Stimulated activated naive CD4-positive, alpha-beta T cell (primary cell): ENCODE results near the gene CDC37.
"Not testable (repeated sequence)": the region's sequence is repeated elsewhere in the genome, so short reads cannot be mapped to it uniquely, and the experiment has no call there.

Experiments
- DNase-seq, 6 experiments: peaks; one replicate each; lab custom pipeline; 2025; lab: John Stamatoyannopoulos, UW

The CDC37 gene

DNA sequence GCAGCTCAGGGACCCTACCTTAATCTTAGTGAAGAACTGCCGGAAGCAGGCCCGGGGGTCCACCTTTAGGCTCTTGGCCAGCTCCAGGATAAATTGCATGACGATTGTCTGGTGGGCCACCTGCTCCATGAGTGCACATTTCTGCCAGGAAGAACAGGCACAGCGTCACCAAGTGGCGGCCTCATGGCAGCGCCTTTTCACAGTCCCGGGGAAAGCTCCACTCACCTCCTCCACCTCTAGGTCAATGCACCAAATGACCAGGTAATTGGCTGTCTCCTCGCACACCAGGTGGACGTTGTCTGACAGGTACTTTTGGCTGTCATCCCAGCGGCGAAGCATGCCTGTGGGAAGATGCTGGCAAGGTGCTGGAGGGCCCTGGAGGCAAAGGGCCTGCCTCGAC lies 8.3 kb downstream of the CDC37 start:
- DNase-seq = no peak

DNA sequence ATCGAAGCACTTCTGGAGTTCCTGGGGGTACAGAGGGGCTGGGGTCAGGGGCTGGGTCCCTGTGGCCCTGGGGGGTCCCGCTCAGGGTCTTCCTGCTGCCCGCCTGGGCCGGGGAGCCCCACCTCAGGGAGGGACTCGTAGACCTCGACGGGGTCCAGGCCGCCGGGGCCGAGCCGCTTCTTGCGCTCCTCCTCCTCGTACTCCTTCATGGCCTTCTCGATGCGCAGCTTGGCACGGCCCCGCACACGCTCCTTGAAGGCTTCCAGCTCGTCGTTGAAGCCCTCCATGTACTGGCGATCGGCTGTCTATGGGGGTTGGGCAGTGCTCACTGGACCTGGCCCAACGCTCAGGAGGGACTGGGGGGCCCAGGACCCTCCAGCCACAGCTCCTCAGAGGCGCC lies 10.2 kb downstream of the CDC37 start:
- DNase-seq = no peak

DNA sequence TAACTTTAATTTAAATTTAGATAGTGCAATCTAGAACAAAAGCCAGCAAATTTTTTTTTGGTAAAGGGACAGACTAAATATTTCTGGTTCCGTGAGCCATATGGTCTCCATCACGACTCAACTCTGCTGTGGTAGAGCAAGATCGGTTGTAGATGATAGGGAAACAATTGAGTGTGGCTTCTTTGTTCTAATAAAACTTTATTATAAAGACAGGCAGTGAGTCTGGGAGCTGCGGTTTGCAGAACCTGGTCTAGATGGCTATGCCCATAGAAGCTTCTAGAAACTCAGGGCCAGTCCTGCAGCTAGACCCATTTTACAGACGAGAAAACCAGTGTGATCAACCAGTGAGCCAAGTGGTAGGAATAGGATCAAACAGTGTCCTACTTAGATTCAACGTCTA lies 11.2 kb downstream of the CDC37 start:
- no peak for DNase-seq

DNA sequence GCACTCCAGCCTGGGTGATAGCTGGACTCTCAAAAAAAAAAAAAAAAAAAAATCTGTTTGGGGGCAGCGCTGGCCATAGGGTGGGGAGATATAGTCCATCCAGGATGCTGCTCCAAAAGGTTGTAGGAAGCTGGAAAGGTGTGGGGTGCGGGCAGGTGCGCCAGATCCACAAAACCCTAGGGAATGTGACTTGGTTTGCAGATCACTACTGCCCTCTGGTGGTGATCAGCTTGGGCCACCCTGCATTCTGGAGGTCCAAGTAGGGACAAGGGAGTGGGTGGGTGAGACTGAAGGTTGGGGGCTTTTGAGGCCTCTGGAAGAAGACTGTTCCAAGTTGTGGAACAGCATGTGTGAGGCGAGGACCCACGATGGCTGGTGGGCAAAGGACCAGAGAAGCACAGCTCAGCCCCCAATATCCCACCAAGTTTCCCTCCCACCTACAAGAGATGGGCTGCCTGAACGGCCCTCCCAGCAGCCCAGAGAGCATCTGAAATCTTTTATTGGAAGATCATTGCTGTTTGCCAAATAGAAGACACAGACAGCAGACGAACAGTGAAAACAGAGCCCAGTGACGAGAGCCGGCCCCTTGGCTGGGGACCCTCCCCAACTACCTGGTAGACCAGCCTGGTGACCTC lies 12.6 kb downstream of the CDC37 start:
- peak; percentile 5 to 64 (median 42) for DNase-seq

DNA sequence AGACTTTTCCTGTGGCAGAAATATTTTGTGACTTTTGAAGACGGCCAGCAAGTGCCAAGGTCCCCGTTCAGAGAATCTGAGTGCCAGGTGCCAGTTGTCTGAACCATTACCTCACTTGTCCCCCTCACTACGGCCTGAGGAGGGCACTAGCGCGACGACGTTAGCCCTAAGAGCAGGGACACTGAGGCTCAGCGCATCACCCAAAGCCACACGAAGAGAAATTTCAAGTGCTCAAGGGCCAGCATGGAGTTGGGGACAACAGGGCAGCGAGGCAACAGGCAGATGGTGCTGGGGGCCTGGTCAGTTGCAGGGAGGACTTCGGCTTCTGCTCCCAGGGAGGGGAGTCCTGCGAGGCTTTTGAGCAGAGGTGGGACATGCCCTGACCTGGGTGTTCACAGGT lies 13.5 kb downstream of the CDC37 start:
- no peak for DNase-seq

DNA sequence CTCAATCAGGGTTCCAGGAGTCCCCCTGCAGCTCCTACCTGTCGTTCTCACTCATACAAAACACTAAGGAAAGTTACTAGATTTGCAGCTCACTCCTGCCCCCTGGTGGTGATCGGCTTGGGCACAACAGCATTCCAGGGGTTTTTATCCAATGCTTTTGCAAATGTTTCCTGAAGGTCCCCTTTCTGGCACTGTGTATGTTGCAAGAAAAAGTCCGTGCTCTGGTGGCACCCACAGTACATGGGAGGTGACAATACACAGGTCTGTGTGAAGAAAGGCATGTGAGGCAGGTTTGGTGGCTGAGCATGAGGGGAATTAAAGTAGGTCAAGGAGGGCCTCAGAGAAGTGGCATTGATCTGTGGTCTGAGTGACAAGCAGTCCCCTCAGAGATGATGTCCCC lies 14.4 kb downstream of the CDC37 start:
- peak; percentile 57 to 85 (median 80) for DNase-seq

DNA sequence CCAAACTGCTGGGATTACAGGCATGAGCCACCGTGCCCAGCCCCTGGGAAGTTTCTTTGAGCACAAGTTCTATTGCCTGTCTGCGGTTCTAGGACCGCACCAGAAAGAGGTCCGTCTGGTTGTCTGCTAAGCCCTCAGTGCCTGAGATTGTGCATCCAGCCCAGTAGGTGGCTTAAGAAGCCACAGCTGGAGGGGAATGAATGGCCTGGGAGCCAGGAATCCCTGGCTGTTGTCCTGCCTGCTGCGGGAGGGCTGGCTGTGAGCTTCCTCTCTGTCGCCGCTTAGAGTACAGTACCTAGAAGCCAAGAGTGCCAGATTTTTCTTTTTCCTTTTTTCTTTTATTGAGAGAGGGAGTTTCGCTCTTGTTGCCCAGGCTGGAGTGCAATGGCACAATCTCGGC lies 18.8 kb downstream of the CDC37 start:
- no peak for DNase-seq

DNA sequence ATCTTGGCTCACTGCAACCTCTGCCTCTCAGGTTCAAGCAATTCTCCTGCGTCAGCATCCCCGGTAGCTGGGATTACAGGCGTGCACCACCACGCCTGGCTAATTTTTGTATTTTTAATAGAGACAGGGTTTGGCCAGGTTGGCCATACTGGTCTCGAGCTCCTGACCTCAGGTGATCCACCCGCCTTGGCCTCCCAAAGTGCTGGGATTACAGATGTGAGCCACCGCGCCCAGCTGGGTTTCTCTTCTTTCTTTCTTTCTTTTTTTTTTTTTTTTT lies 20.2 kb downstream of the CDC37 start:
- DNase-seq = not testable (repeated sequence)

DNA sequence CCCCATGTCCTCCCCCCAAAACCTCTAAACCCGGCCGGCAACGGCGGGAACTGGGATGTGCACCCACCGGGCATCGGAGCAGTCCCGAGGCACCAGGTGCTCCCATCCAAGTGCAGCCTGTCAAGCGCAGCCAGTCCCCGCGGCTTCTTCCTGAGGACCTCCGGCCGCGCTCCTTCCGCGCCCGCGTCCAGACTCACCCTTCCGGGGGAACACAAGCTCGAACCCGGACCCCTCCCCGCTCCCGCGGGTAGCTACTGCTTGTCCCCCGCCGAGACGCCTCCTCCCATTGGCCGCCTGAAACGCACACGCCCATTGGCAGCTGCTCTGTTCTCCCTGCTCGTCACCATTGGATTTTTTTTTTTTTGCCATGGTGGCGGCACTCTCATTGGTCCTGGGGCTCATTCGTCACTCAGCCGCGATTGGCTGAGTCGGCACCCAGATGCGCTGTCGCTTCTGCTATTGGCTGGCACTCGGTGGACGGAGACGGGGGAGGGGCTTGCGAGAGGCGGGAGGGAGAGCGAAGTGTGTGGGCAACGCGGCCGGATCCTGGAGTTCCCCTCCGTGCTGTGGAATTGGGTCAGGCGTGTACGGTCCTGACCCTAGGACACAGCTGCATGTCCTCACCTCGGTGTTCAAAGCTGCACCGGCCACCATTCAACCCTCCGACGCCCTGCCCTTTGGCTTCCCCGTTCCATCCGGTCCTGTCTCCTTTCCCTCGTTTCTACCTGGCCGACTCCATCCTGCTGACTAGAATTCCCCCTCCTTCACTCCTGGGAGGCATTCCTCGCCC lies 22.8 kb downstream of the CDC37 start, which contains the start of gene TYK2:
Gene TYK2, minus strand, starts transcription at position 260 of the 790 bp plus-strand sequence. CDS start 2,166 bp downstream, outside the sequence.
- DNase-seq = peak; percentile 93 to 97 (median 96)

DNA sequence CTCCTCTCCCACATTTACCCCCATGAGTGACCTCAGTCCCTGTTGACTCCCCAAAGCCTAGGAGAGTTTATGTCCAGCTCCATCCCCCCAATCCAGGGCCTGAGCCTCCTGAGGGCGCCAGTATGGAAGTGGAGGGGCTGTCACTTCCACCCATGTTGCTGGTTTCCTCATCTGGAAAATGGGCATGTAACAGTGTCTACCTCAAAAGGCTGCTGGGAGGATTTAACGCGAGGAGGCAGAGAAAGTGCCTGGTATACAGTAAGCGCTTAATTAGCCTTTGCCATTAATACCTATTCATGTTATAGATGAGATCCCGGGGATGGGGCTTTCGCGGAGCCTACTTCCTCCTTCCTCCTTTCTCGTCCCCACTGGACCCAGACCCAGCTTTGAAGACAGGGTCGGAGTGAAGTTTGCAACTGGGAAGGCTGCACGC lies 23.4 kb downstream of the CDC37 start:
- no peak for DNase-seq

DNA sequence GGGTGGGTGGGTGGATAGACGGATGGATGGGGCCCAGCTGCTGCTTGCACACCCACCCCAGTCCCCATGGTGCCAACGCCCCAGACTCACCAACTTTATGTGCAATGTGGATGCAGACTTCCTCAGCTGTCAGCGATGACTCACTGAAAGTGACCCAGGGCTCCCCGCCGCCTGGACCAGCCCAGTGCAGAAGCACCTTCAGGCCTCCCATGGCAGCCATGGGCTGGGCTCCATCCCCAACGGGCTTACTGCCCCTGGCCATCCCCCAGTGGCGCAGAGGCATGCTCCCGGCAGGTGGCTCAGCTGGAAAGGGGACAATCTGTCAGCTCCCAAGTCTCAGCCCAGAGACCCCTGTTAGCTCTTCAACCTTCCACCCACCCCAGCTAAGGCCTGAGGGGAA lies 25.2 kb downstream of the CDC37 start:
- DNase-seq = no peak

DNA sequence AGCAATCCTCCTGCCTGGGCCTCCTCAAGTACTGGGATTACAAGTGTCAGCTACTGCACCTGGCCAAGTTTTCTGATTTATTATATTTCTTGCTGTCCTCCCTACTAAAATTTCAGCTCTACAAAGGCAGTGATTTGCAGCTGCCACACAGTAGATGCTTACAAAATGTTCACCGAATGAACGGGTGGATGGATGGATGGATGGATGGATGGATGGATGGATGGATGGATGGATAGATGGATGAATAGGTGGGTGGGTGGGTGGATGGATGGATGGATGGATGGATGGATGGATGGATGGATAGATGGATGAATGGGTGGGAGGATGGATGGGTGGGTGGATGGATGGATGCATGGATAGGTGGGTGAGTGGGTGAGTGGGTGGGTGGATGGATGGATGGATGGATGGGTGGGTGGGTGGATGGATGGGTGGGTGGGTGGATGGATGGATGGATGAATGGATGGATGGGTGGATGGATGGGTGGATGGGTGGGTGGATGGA lies 26.2 kb downstream of the CDC37 start:
- not testable (repeated sequence) for DNase-seq

DNA sequence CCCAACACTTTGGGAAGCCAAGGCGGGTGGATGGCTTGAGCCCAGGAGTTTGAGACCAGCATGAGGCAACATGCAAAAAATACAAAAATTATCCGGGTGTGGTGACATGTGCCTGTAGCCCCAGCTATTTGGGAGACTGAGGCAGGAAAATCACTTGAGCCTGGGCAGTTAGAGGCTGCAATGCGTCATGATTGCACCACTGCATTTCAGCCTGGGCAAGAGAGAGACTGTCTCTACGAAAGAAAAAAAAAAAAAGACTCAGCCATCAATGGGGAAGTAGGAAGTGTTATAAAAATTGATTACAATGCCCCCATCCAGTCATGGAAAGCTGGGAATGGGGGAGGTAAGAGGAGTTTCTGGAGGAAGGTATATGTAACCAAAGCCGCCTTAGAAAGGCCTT lies 28.4 kb downstream of the CDC37 start:
- no peak for DNase-seq

DNA sequence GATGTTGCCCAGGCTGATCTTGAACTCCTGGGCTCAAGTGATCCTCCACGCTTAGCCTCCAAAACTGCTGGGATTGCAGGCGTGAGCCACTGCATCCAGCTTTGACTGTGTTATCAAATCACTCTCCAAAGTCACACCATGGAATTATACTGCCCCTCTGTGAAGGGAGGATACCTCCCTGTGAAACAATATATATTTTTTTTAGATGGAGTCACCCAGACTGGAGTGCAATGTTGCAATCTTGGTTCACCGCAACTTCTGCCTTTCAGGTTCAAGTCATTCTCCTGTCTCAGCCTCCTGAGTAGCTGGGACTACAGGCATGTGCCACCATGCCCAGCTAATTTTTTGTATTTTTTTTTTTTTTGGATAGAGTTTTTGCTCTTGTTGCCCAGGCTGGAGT lies 30.7 kb downstream of the CDC37 start:
- no peak for DNase-seq

DNA sequence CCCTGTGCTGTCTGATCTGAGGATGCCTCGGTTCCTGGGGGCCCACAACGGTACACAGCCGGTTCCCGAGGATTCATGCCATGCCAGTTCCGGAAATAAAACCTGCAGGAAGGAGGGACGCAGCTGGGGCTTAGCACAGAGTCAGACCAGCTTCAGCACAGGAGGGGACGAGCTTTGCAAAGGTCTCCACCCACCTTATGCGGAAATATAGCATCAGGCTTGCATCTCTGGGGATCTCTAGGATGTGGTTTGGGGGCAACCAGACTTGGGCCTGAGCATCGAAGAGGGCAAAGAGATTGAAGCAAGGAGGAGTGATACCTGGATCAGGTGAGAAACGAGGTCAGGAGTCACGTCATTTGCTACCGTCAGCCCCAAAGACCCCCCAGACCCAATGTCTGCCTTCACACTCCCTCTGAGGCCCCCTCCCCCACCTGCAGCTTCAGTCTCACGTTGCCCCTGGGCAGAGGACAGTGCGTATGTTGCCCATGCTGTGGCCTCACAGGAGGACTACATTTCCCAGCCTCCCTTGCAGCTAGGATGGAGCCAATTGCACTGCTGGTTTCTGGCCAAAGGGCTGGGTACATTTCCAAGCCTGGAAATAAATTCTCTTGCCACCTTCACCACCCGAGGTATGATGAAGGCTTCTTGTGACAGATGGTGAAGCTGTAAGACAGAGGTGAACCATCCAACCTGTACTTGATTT lies 35.1 kb downstream of the CDC37 start:
- DNase-seq = no peak

DNA sequence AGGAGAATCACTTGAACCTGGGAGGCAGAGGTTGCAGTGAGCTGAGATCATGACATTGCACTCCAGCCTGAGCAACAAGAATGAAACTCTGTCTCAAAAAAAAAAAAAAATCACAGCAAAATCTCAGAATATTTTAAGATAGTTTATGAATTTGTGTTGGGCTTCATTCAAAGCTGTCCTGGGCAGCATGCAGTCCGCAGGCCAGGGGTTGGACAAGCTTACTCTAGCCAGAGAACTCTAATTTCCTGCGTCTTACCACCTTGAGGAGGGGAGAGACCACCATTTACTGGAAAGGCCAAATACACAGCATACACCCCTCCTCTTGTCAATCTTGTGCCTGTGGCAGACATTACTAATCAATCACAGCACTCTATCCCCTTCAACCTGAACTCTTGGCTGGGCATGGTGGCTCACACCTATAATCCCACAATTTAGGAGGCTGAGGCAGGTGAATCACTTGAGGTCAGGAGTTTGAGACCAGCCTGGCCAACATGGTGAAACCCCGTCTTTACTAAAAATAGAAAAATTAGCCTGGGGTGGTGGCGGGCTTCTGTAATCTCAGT lies 36.3 kb downstream of the CDC37 start:
- DNase-seq = not testable (repeated sequence)

DNA sequence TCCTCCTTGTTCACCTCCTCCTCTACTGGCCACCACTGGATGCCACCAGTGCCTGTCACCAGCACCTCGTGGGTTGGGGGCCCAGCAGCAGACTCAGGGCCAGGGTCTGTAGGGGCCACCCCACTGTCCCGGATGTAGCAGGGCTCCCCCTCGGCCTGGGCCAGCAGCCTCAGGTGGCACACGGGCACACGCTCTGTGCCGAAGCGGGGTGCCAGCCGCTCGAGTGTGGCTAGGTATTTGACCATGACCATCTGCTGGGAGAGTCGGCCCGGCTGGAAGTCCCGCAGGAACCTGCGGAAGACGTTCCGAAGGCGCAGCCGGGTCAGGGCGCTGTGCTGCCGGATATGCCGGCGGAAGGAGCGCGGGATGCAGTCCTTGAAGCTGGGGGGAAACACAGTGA lies 37.8 kb downstream of the CDC37 start:
- DNase-seq = no peak

DNA sequence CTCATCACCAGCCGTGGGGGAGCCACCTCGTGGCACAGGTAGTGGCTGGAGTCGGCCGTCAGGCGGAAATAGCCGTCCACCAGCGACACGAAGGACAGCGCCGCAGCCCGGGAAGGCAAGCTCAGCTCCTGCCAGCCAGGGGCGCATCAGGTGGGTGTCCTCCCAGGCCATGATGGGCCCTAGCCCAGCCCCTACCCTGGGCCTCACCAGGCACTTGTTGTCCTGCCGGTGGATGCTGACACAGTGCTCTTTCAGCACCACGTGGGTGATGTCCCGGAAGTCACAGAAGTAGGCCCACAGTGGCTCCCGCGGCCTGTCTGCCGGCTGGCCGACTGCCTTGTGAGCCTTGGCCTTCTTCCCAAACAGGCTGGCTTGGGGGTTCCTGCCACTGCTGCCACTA lies 38.7 kb downstream of the CDC37 start:
- no peak for DNase-seq

DNA sequence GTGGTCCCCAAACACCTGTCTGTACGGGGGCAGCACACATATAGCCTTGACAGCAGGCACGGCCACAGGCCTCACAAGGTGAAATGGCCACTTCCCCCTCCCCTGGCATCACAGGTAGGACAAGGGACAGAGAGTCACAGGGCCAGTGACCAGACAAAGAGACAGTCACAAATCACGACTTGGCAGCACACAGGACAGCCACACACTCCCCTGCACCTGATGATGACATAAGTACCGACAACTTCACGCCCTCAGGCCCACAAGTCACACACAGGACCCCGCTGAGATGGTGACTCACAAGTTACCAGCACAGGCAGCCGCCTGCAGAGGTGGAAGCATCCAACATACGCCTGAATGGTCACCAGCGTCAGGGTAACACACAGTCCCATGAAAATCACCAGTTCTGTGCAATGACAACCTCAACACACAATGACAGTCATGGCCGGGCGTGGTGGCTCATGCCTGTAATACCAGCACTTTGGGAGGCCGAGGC lies 39.5 kb downstream of the CDC37 start:
- DNase-seq = no peak

DNA sequence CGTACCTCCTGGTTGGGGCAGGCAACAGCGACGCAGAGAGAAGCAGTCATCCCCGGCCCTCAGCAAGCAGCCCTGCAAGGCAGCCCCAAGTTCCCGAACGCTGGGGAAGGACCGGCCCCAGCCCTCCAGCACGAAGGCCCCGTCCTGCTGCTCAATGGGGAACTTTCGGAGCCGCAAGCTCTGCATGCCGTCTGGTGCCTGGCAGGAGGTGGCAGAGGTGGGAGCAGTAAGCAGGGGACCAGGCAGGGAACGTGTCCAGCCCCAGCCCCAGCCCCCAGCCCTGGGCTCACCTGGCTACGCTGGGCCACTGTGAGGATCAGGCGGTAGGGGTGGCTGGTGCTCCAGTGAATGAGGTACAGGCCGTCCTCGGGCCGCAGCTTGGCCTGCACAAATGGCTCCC lies 41.1 kb downstream of the CDC37 start:
- no peak for DNase-seq

DNA sequence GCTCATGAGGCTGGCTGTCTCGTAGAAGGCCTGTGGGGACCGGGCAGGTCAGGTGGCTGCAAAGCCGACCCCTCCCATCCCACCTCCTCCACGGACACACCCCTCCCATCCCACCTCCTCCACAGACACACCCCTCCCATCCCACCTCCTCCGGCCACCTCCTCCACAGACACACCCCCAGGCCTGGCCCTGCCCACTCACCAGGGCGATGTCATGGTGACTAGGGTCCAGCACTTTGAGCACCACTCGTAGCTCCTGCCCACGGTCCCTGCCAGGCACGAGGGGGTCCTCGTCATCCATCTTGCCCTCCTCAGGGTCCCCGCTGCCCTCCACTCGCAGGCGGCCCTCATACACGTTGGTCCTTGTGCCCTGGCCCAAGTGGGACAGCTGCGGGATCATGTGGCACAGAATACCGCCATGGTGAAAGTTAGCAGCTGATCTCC lies 41.8 kb downstream of the CDC37 start:
- no peak for DNase-seq

DNA sequence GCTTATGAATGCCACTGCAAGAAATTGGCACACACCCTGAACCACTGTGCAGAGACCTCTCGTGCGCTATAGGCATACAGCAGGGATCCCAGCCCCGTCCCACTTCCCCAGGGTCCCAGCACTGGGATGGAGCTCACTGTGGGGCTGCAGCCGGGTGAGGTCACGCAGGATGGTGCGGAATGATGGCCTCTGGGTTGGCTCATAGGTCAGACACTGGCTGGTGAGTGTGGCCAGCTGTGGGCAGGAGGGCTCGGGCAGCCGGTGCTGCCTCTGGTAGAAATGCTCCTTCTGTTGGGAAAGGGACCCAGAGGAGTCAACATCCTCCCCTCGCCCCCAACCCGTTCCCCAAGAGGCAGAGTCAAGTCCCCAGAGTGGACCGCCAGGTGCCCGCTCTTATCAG lies 46.9 kb downstream of the CDC37 start:
- no peak for DNase-seq
